ENCODE data around the gene SLC9A3. TPM values are rescaled to one million over a fixed set of nuclear protein-coding genes. Genes with fewer than 3 reads are reported as not detected.
A peak's percentile ranks its signal among the peaks of the same experiment; 100 is the strongest.

Gene SLC9A3
- total and polyA plus RNA-seq, 3 experiments from 2014 or later = 2.4 to 2.6 (median 2.5) TPM

DNA sequence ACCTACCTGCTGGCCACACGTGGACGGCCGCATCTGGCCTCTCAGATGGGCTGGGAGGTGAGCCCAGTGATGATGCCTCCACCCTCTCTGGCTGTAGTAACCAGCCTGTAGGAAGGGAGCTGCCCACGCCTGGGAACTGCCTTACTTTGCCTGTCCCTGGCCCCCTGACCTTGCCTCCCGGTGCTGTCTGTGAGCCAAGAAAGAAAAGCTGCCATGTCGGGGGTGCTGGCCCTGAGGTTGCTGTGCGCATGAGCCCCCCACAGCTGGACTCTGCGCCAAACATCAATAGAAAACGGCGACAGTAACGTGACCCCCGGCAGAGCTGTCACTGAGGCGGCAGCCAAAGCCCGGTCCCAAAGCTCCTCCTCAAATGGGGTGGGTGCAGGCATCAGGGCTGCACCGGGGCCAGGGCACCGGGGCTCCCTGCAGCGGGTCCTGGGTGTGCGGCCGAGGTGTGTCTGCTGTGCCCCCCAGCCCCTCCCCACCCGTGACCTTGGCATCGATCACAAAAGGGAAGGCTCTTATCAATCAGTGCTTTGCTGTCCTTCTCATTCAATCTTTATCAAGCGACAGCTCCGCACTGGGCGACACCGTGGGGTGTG lies 15.3 kb upstream of the SLC9A3 start:
- no peaks in the 10 kb centered on the region for H3K9me3 ChIP-seq (ENCODE audit: low read length)
- H3K4me3 Mint-ChIP-seq = no peak overlapping the region

DNA sequence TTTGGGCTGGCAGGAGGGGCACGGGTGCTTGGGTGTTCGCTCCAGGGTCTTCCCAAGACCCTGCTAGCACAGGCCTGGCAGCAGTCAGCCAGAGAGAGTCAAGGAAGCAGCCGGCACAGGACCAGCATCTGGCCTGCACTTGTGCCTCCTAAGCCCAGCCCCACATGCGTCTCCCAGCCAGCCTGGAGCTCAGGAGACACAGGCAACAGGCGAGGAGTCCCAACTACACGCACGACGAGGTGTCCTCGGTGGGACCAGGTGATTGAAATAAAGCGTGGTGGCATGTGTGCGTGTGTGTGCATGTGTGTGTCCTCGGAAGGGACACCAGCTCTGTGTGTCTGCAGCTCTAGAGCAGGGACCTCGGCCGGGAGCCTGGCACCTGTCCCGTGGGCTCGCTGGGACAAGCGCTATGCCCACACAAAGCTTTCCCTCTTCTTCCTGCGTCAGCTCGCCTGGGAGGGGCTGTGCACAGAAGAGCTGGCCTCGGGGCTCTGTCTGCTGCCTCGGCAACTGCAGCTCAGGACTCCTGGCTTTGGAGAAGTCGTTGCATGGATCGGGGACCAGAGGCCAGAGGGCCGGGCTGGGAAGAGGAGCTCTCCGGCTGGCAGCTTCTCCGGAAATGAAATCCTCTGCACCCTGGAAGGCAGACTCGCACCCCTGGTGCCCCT lies 14.7 kb upstream of the SLC9A3 start:
- DNase-seq = peak in 1 of 5 donors; percentile 39
- POLR2A ChIA-PET = no interaction called here

More for the DNA sequence above, 15.3 kb upstream of the SLC9A3 start:
- H3K27ac Mint-ChIP-seq = no peak overlapping the region
- Histone ChIP-seq H3K36me3 (ENCODE audit: insufficient read depth, low read length) (no peaks in the 10 kb centered on the region), H3K4me1 (ENCODE audit: insufficient read depth, low read length) (peaks cover 12% of the 10 kb centered on the region), H3K27me3 (ENCODE audit: insufficient read depth, low read length, poor library complexity, severe bottlenecking) (no peaks in the 10 kb centered on the region), H3K4me3 (ENCODE audit: low read length) (no peak overlapping the region), H3K27ac (ENCODE audit: low read depth, low read length) (no peak overlapping the region)
- no peaks in the 10 kb centered on the region for H3K9me3 Mint-ChIP-seq
- peaks cover 8 to 18% (median 12%) of the 10 kb centered on the region in 3 donors for H3K4me1 Mint-ChIP-seq
- POLR2A ChIA-PET = no interaction called here
- no peaks in the 10 kb centered on the region for H3K36me3 Mint-ChIP-seq
- CTCF ChIA-PET = interaction anchor here (1.1 kb wide), 1 partner anchor 10 kb away, joined by 3 read pairs; no protein-coding TSS in a partner anchor
- H3K27me3 Mint-ChIP-seq = peaks cover 2 to 3% of the 10 kb centered on the region in 2 donors
- DNase-seq = peak in 1 of 5 donors; percentile 42

DNA sequence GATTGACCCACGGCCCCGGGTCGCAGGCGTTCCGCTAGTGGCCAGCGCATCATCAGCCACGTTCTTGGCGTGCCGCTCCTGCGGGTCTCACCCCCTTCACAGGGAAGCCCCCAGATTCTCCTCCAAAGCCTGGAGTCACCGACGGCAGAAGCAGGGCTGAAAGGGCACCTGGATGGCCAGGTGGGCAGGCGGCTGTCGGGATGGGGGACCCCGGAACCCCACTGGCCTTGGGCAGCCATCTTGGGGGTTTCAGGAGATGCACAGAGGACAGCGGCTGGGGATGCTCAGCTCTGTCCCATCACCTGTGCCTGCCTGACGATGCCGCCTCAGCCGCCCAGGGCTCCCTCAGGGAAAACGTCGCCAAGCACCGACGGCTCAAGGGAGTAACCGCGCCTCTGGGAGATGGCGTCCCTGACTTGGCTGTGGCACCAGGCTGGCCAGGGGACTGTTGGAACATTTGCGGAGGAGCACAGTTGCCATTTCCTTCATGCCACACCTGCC lies 14.1 kb upstream of the SLC9A3 start:
- Histone ChIP-seq H3K9me3 (ENCODE audit: low read length) (no peaks in the 10 kb centered on the region), H3K27ac (ENCODE audit: low read depth, low read length) (no peak overlapping the region), H3K36me3 (ENCODE audit: insufficient read depth, low read length) (no peaks in the 10 kb centered on the region), H3K4me1 (ENCODE audit: insufficient read depth, low read length) (no peaks in the 10 kb centered on the region), H3K4me3 (ENCODE audit: low read length) (no peak overlapping the region), H3K27me3 (ENCODE audit: insufficient read depth, low read length, poor library complexity, severe bottlenecking) (peaks cover 3% of the 10 kb centered on the region)
- Mint-ChIP-seq H3K27ac (no peak overlapping the region), H3K4me3 (no peak overlapping the region), H3K4me1 (peaks cover 0 to 6% (median 3%) of the 10 kb centered on the region in 3 donors), H3K27me3 (peaks cover 3 to 6% of the 10 kb centered on the region in 2 donors), H3K36me3 (no peaks in the 10 kb centered on the region), H3K9me3 (no peaks in the 10 kb centered on the region)
- POLR2A ChIA-PET = no interaction called here
- peak in 1 of 5 donors; percentile 6 for DNase-seq
- CTCF ChIA-PET = no interaction called here

More for the DNA sequence above, 14.7 kb upstream of the SLC9A3 start:
- Mint-ChIP-seq H3K9me3 (no peaks in the 10 kb centered on the region), H3K27ac (no peak overlapping the region), H3K4me3 (no peak overlapping the region), H3K36me3 (no peaks in the 10 kb centered on the region), H3K27me3 (peaks cover 3% of the 10 kb centered on the region in 2 donors), H3K4me1 (peaks cover 5 to 13% (median 9%) of the 10 kb centered on the region in 3 donors)
- CTCF ChIA-PET = interaction anchor here (1.1 kb wide), 1 partner anchor 10 kb away, joined by 3 read pairs; no protein-coding TSS in a partner anchor
- Histone ChIP-seq H3K27me3 (ENCODE audit: insufficient read depth, low read length, poor library complexity, severe bottlenecking) (no peaks in the 10 kb centered on the region), H3K4me1 (ENCODE audit: insufficient read depth, low read length) (peaks cover 6% of the 10 kb centered on the region), H3K36me3 (ENCODE audit: insufficient read depth, low read length) (no peaks in the 10 kb centered on the region), H3K9me3 (ENCODE audit: low read length) (no peaks in the 10 kb centered on the region), H3K27ac (ENCODE audit: low read depth, low read length) (no peak overlapping the region), H3K4me3 (ENCODE audit: low read length) (no peak overlapping the region)

DNA sequence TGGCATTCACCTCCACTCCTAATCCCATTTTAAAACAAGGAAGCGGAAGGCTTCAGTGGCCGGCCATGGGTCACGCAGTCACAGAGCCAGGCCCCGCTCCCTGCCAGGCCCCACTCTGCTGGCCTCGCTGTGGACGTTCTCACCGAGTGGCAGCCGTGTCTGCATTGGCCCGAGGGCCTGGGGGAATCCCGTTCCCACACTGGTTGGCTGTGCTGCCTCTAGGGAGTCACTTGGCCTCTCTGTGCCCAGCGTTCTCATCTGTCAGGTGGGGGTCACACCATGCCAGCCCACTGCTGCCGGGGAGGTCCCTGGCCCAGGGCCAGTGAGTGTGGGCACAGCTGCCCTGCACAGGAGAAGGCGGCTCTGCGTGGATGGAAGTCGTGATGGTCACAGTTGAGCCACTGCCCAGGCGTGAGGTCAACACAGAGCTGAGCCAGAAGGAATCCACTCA lies 13.4 kb upstream of the SLC9A3 start:
- Histone ChIP-seq H3K4me3 (ENCODE audit: low read length) (no peak overlapping the region), H3K27ac (ENCODE audit: low read depth, low read length) (no peak overlapping the region), H3K4me1 (ENCODE audit: insufficient read depth, low read length) (no peaks in the 10 kb centered on the region), H3K36me3 (ENCODE audit: insufficient read depth, low read length) (no peaks in the 10 kb centered on the region), H3K9me3 (ENCODE audit: low read length) (no peaks in the 10 kb centered on the region), H3K27me3 (ENCODE audit: insufficient read depth, low read length, poor library complexity, severe bottlenecking) (peaks cover 3% of the 10 kb centered on the region)
- Mint-ChIP-seq H3K27ac (no peak overlapping the region), H3K4me3 (no peak overlapping the region), H3K27me3 (peaks cover 3 to 6% of the 10 kb centered on the region in 2 donors), H3K36me3 (no peaks in the 10 kb centered on the region), H3K4me1 (peaks cover 0 to 2% (median 0%) of the 10 kb centered on the region in 3 donors), H3K9me3 (no peaks in the 10 kb centered on the region)
- ChIA-PET CTCF (no interaction called here), POLR2A (no interaction called here)
- DNase-seq = peak in 1 of 5 donors; percentile 28

DNA sequence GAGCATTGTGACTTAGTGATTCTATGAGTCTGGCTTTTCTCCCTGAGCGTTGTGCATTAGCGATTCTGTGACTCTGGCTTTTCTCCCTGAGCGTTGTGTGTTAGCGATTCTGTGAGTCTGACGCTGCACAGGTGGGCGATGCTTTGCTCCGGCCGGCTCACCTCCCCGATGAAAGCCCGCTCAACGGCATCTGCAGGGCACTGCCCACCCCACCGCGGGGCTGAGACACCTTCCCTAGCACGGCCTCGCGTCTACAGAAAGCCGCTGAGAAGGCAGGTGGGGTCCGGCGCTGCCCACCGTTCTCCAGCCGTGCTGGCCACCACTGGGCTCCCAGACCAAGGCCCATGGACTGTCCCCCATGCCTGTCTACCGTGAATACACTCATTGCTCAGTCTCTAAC lies 12.8 kb upstream of the SLC9A3 start:
- Histone ChIP-seq H3K36me3 (ENCODE audit: insufficient read depth, low read length) (no peaks in the 10 kb centered on the region), H3K4me1 (ENCODE audit: insufficient read depth, low read length) (no peaks in the 10 kb centered on the region), H3K27me3 (ENCODE audit: insufficient read depth, low read length, poor library complexity, severe bottlenecking) (peaks cover 3% of the 10 kb centered on the region), H3K9me3 (ENCODE audit: low read length) (no peaks in the 10 kb centered on the region), H3K27ac (ENCODE audit: low read depth, low read length) (no peak overlapping the region), H3K4me3 (ENCODE audit: low read length) (no peak overlapping the region)
- Mint-ChIP-seq H3K36me3 (no peaks in the 10 kb centered on the region), H3K4me3 (no peak overlapping the region), H3K27ac (no peak overlapping the region), H3K9me3 (no peaks in the 10 kb centered on the region), H3K4me1 (no peaks in the 10 kb centered on the region), H3K27me3 (peaks cover 3 to 6% of the 10 kb centered on the region in 2 donors)
- CTCF ChIA-PET = no interaction called here
- DNase-seq = peak in 1 of 5 donors; percentile 36
- POLR2A ChIA-PET = no interaction called here

DNA sequence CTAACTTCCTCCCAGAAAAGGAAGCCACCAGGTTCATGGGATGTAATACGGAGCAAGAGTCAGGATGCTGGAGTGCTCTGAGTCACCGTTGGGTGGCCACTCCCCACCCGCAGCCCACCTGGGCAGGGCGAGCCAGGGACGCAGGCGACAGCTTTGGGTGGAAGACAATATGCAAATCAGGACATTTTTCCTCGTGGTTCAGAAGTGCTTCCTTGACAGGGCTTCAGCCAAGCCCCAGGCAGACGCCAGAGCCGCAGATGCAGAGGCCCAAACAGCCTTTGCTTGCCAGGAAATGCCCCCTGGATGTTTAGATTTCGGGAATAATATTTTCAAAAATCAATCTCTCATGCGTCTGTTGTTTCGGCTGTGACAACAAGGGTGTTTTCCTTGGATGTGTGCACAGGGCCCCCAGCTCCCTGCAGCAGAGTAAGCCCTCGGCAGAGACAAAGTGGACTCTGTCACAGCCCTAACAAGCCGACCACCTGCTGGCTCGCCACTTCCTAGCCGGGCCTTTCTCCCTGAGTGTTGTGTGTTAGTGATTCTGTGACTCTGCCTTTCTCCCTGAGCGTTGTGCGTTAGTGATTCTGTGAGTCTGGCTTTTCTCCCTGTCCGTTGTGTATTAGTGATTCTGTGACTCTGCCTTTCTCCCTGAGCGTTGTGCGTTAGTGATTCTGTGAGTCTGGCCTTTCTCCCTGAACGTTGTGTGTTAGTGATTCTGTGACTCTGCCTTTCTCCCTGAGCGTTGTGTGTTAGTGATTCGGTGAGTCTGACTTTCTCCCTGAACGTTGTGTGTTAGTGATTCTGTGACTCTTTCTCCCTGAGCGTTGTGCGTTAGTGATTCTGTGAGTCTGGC lies 11.8 kb upstream of the SLC9A3 start:
- no peak overlapping the region for H3K4me3 ChIP-seq (ENCODE audit: low read length)
- H3K36me3 ChIP-seq (ENCODE audit: insufficient read depth, low read length) = no peaks in the 10 kb centered on the region
- DNase-seq = peak in 1 of 5 donors; percentile 20
- peaks cover 8% of the 10 kb centered on the region for H3K27me3 ChIP-seq (ENCODE audit: insufficient read depth, low read length, poor library complexity, severe bottlenecking)
- H3K9me3 ChIP-seq (ENCODE audit: low read length) = no peaks in the 10 kb centered on the region
- POLR2A ChIA-PET = no interaction called here
- no peak overlapping the region for H3K4me3 Mint-ChIP-seq
- H3K9me3 Mint-ChIP-seq = no peaks in the 10 kb centered on the region
- H3K4me1 Mint-ChIP-seq = no peaks in the 10 kb centered on the region
- H3K4me1 ChIP-seq (ENCODE audit: insufficient read depth, low read length) = no peaks in the 10 kb centered on the region
- no peak overlapping the region for H3K27ac ChIP-seq (ENCODE audit: low read depth, low read length)
- CTCF ChIA-PET = no interaction called here
- no peak overlapping the region for H3K27ac Mint-ChIP-seq
- H3K36me3 Mint-ChIP-seq = no peaks in the 10 kb centered on the region
- peaks cover 7 to 8% of the 10 kb centered on the region in 2 donors for H3K27me3 Mint-ChIP-seq

DNA sequence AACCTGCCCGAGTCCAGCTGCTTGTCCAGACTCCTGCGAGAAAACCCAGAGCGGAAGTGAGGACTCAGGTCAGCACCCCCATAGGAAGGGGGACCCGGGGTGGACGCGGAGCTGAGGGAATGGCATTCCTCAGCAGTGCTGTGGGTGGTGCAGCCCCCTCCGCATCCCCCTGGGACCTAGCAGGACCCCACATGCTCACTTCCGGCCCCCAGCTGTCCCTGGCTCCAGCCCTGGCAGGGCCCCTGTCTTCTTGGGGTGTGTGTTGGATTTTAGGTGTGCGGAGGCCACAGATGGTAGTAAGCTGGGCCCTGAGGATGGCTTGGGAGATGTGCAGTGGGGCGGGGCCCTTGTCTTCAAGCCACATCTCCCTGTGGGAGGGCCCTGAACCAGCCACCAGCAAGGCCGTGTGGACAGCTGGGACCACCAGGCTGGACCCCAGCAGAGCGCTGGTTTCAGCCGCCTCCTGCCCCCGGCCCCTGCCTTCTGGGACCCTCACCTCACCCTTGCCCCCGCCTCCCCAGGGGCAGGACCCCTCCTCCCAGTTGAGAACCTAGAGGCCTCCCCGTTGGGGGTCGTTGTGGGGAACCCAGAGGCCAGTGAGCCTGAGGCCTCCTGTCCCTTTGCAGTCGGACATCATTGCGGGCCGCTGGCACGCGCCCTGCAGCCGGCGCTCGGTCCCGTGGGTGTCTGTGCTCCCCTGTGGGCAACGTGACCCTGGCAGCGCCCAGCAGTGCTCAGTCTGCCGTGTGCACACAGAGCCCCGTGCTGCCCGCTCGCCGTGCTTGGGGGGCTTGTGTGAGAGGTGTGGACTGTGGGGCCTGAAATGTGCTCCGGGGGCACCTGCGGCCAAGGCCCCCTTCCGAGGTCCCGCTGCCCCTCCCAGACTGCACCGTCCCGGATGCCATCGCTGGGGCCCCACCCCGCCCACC lies 10.8 kb upstream of the SLC9A3 start:
- Histone ChIP-seq H3K4me3 (ENCODE audit: low read length) (no peak overlapping the region), H3K4me1 (ENCODE audit: insufficient read depth, low read length) (no peaks in the 10 kb centered on the region), H3K27me3 (ENCODE audit: insufficient read depth, low read length, poor library complexity, severe bottlenecking) (peaks cover 12% of the 10 kb centered on the region), H3K9me3 (ENCODE audit: low read length) (no peaks in the 10 kb centered on the region), H3K36me3 (ENCODE audit: insufficient read depth, low read length) (no peaks in the 10 kb centered on the region), H3K27ac (ENCODE audit: low read depth, low read length) (no peak overlapping the region)
- H3K27ac Mint-ChIP-seq = no peak overlapping the region
- H3K4me3 Mint-ChIP-seq = no peak overlapping the region
- no peaks in the 10 kb centered on the region for H3K36me3 Mint-ChIP-seq
- peaks cover 15 to 16% of the 10 kb centered on the region in 2 donors for H3K27me3 Mint-ChIP-seq
- CTCF ChIA-PET = no interaction called here
- peak in 1 of 5 donors; percentile 36 for DNase-seq
- H3K4me1 Mint-ChIP-seq = peaks cover 0 to 2% (median under 1%) of the 10 kb centered on the region in 3 donors
- POLR2A ChIA-PET = no interaction called here
- H3K9me3 Mint-ChIP-seq = no peaks in the 10 kb centered on the region
